GM18505 (cell line): Measurements from ENCODE around the gene OOEP.

Experiments used
- ATAC-seq: cut with Tn5 transposase; IDR thresholded peaks from one replicate; pipeline ENCODE4 v1.9.1; 2021; ENCODE audit not compliant: unreplicated experiment
- POLR2A ChIP-seq: IDR thresholded peaks from 4 replicates; pipeline ENCODE4 v1.6.1; 2011; ENCODE audit warnings: borderline replicate concordance; ENCODE audit not compliant: insufficient read depth, insufficient read length; ENCODE audit errors: extremely low read depth

The OOEP gene

GRCh38 chr6:73349311-73349710 lies 20.4 kb downstream of the OOEP start:
- ATAC-seq = no peak
- no peak for TF ChIP-seq POLR2A

GRCh38 chr6:73348550-73349204 lies 21.0 kb downstream of the OOEP start:
- TF ChIP-seq POLR2A = no peak

GRCh38 chr6:73343164-73343563 lies 26.5 kb downstream of the OOEP start:
- no peak for ATAC-seq
- no peak for TF ChIP-seq POLR2A

More at GRCh38 chr6:73348550-73349204, 21.0 kb downstream of the OOEP start:
- no peak for ATAC-seq

- ATAC-seq = no peak
- TF ChIP-seq POLR2A = no peak
Measured at GRCh38 chr6:73342174-73342573, 27.5 kb downstream of the OOEP start.

- no peak for TF ChIP-seq POLR2A
- no peak for ATAC-seq
Measured at GRCh38 chr6:73341335-73341734, 28.4 kb downstream of the OOEP start.

GRCh38 chr6:73340048-73340447 lies 29.6 kb downstream of the OOEP start:
- no peak for TF ChIP-seq POLR2A
- ATAC-seq = no peak

- ATAC-seq = no peak
- no peak for TF ChIP-seq POLR2A
Measured at GRCh38 chr6:73339340-73339739, 30.4 kb downstream of the OOEP start.

GRCh38 chr6:73329201-73329600 lies 40.5 kb downstream of the OOEP start:
- no peak for TF ChIP-seq POLR2A
- peak; percentile 74 for ATAC-seq

- TF ChIP-seq POLR2A = no peak
- ATAC-seq = no peak
Measured at GRCh38 chr6:73328790-73329189, 40.9 kb downstream of the OOEP start.

GRCh38 chr6:73325656-73326055 lies 44.0 kb downstream of the OOEP start:
- no peak for TF ChIP-seq POLR2A
- ATAC-seq = no peak

GRCh38 chr6:73323323-73323722 lies 46.4 kb downstream of the OOEP start:
- no peak for ATAC-seq
- no peak for TF ChIP-seq POLR2A
